GM23248 (cell line): ENCODE measurements around the gene TRAF2. TPM values are rescaled to one million over a fixed set of nuclear protein-coding genes. Genes with fewer than 3 reads are reported as not detected.

Source experiments
- DNase-seq: peaks from one replicate; pipeline ENCODE4 v3.0.0-alpha.2; 2015
- H2AFZ ChIP-seq: fragments of 200-600 bp; sonication (generic); 2 replicates; pipeline ENCODE4 v1.6.1; 2016; ENCODE audit warnings: antibody characterized with exemption
- H3F3A ChIP-seq: fragments of 200-600 bp; sonication (generic); 2 replicates; pipeline ENCODE4 v1.6.1; 2016; ENCODE audit warnings: mild to moderate bottlenecking, antibody characterized with exemption, mixed run types; ENCODE audit not compliant: insufficient read depth
- H3K27ac ChIP-seq: fragments of 200-600 bp; sonication (generic); 2 replicates; pipeline ENCODE4 v1.5.1; 2016; ENCODE audit warnings: mild to moderate bottlenecking
- H3K27me3 ChIP-seq: fragments of 200-600 bp; sonication (generic); replicated peaks from 2 replicates; pipeline ENCODE4 v1.6.1; 2016; ENCODE audit warnings: mild to moderate bottlenecking; ENCODE audit not compliant: insufficient read depth
- H3K36me3 ChIP-seq: fragments of 200-600 bp; sonication (generic); 2 replicates; pipeline ENCODE4 v1.6.1; 2016; ENCODE audit warnings: low read depth, mild to moderate bottlenecking
- H3K4me1 ChIP-seq: fragments of 200-600 bp; sonication (generic); 2 replicates; pipeline ENCODE4 v1.6.1; 2016; ENCODE audit warnings: mild to moderate bottlenecking; ENCODE audit not compliant: insufficient read depth
- H3K4me2 ChIP-seq: fragments of 200-600 bp; sonication (generic); one replicate; pipeline ENCODE4 v1.6.1; 2016; ENCODE audit warnings: mild to moderate bottlenecking; ENCODE audit not compliant: unreplicated experiment
- H3K4me3 ChIP-seq: fragments of 200-600 bp; sonication (generic); 2 replicates; pipeline ENCODE4 v1.5.1; 2016; ENCODE audit warnings: mild to moderate bottlenecking
- H3K79me2 ChIP-seq: fragments of 200-600 bp; sonication (generic); 2 replicates; pipeline ENCODE4 v1.6.1; 2016; ENCODE audit warnings: mild to moderate bottlenecking; ENCODE audit not compliant: insufficient read depth
- H3K9ac ChIP-seq: fragments of 200-600 bp; sonication (generic); 2 replicates; pipeline ENCODE4 v1.6.1; 2016; ENCODE audit warnings: mild to moderate bottlenecking
- H3K9me2 ChIP-seq: fragments of 200-600 bp; sonication (generic); 2 replicates; pipeline ENCODE4 v1.6.1; 2016; ENCODE audit warnings: mixed run types, mild to moderate bottlenecking, moderate library complexity; ENCODE audit not compliant: insufficient read depth
- H3K9me3 ChIP-seq: fragments of 200-600 bp; sonication (generic); one replicate; pipeline ENCODE4 v1.6.1; 2017; ENCODE audit warnings: low read depth
- H4K20me1 ChIP-seq: fragments of 200-600 bp; sonication (generic); 2 replicates; pipeline ENCODE4 v1.6.0; 2016; ENCODE audit not compliant: insufficient read depth
- EZH2 ChIP-seq: fragments of 200-600 bp; sonication (generic); IDR thresholded peaks from 2 replicates; pipeline ENCODE4 v1.6.1; 2018; ENCODE audit warnings: antibody characterized with exemption, mild to moderate bottlenecking; ENCODE audit not compliant: insufficient read depth, poor library complexity, severe bottlenecking
- EZH2phosphoT487 ChIP-seq: fragments of 200-600 bp; sonication (generic); IDR thresholded peaks from 2 replicates; pipeline ENCODE4 v1.6.1; 2018; ENCODE audit warnings: antibody characterized with exemption, moderate library complexity, mild to moderate bottlenecking, low read depth; ENCODE audit not compliant: insufficient read depth
- WGBS, 2 experiments: methylation state at CpG; one replicate each; pipeline ENCODE4 v1.1.6; 2015 to 2017; ENCODE audit warnings: low lambda C conversion rate in 2 of 2, low coverage in 1 of 2; ENCODE audit errors: missing lambda C conversion rate in 2 of 2; 5-methylcytosine and 5-hydroxymethylcytosine counted together
- in situ Hi-C: fragments of 300-500 bp; cut with MboI; formaldehyde crosslinking; loops from 2 replicates; pipeline ENCODE4 v1.15.0; 2020
- polyA plus RNA-seq: library from polyadenylated mRNA; unstranded; fragments of >200 nt; fragmentation: Nextera tagmentation; extraction: Ambion mirVana; gene quantifications from 2 replicates; pipeline ENCODE4 v1.2.1, GENCODE V29; 2016
- total RNA-seq: library from RNA; depleted of rRNA; stranded (reverse); fragments of >200 nt; shearing (Covaris generic); gene quantifications from 2 replicates; pipeline ENCODE4 v1.2.3, GENCODE V29; 2014

TRAF2 gene
- total and polyA plus RNA-seq, 2 experiments from 2014 or later: 8.1 to 15.0 TPM

- no peak overlapping the region for H3K9ac ChIP-seq
- H3K79me2 ChIP-seq: no peaks in the 10 kb centered on the region
- 85 to 86% methylated on average over 26 to 27 of the region's 28 CpGs for WGBS, 2 experiments
- no peak overlapping the region for H3K27ac ChIP-seq
- no peaks in the 10 kb centered on the region for H4K20me1 ChIP-seq
- H3F3A ChIP-seq: no peaks in the 10 kb centered on the region
- H3K4me2 ChIP-seq: no peak overlapping the region
- no peaks in the 10 kb centered on the region for H3K4me1 ChIP-seq
- H2AFZ ChIP-seq: no peak overlapping the region
- no peak for TF ChIP-seq EZH2
- no peak for TF ChIP-seq EZH2phosphoT487
- no peak overlapping the region for H3K4me3 ChIP-seq
- DNase-seq: no peak
- H3K27me3 ChIP-seq: no peaks in the 10 kb centered on the region
- in situ Hi-C loops: no loop called here
- no peaks in the 10 kb centered on the region for H3K36me3 ChIP-seq
- H3K9me3 ChIP-seq: no peaks in the 10 kb centered on the region
- no peaks in the 10 kb centered on the region for H3K9me2 ChIP-seq
Measured at GRCh38 chr9:136958898-136959850, 72.9 kb downstream of the TRAF2 start.

- Histone ChIP-seq H3K9me2 (no peaks in the 10 kb centered on the region), H3K36me3 (no peaks in the 10 kb centered on the region), H3K27me3 (no peaks in the 10 kb centered on the region), H3F3A (no peaks in the 10 kb centered on the region), H2AFZ (no peak overlapping the region), H3K4me3 (no peak overlapping the region), H3K79me2 (no peaks in the 10 kb centered on the region), H3K9ac (no peak overlapping the region), H3K4me2 (no peak overlapping the region), H3K27ac (no peak overlapping the region), H3K4me1 (no peaks in the 10 kb centered on the region), H3K9me3 (no peaks in the 10 kb centered on the region), H4K20me1 (no peaks in the 10 kb centered on the region)
- no peak for DNase-seq
- in situ Hi-C loops: no loop called here
- 72 to 80% methylated on average over 7 to 18 of the region's 19 CpGs for WGBS, 2 experiments
- no peak for TF ChIP-seq EZH2
- TF ChIP-seq EZH2phosphoT487: no peak
Measured at GRCh38 chr9:136960212-136960937, 74.1 kb downstream of the TRAF2 start.

GRCh38 chr9:136960938-136961275, 74.6 kb downstream of the TRAF2 start:
- H3K9me3 ChIP-seq: no peaks in the 10 kb centered on the region
- H3K9me2 ChIP-seq: no peaks in the 10 kb centered on the region
- TF ChIP-seq EZH2phosphoT487: no peak
- no peak for TF ChIP-seq EZH2
- H2AFZ ChIP-seq: no peak overlapping the region
- in situ Hi-C loops: no loop called here
- no peaks in the 10 kb centered on the region for H3K27me3 ChIP-seq
- no peaks in the 10 kb centered on the region for H3K79me2 ChIP-seq
- DNase-seq: no peak
- no peak overlapping the region for H3K9ac ChIP-seq
- no peak overlapping the region for H3K27ac ChIP-seq
- H4K20me1 ChIP-seq: no peaks in the 10 kb centered on the region
- H3K4me2 ChIP-seq: no peak overlapping the region
- no peak overlapping the region for H3K4me3 ChIP-seq
- no peaks in the 10 kb centered on the region for H3K36me3 ChIP-seq
- WGBS, 2 experiments: 76 to 78% methylated on average over 14 to 15 of the region's 15 CpGs
- no peaks in the 10 kb centered on the region for H3K4me1 ChIP-seq
- no peaks in the 10 kb centered on the region for H3F3A ChIP-seq

- Histone ChIP-seq H3K4me3 (no peak overlapping the region), H3F3A (no peaks in the 10 kb centered on the region), H2AFZ (no peak overlapping the region), H3K4me1 (no peaks in the 10 kb centered on the region), H3K9ac (no peak overlapping the region), H3K9me3 (no peaks in the 10 kb centered on the region), H3K4me2 (no peak overlapping the region), H3K27me3 (no peaks in the 10 kb centered on the region), H3K27ac (no peak overlapping the region), H4K20me1 (no peaks in the 10 kb centered on the region), H3K79me2 (no peaks in the 10 kb centered on the region), H3K9me2 (no peaks in the 10 kb centered on the region), H3K36me3 (no peaks in the 10 kb centered on the region)
- no peak for DNase-seq
- WGBS, 2 experiments: 40 to 49% methylated on average over 21 to 22 of the region's 23 CpGs
- TF ChIP-seq EZH2phosphoT487: no peak
- TF ChIP-seq EZH2: no peak
- in situ Hi-C loops: no loop called here
Measured at GRCh38 chr9:136961279-136962065, 75.2 kb downstream of the TRAF2 start.
